Coronary artery (tissue), 2 donors: ENCODE measurements around the gene DAB1.

Source experiments
- DNase-seq: peaks from one replicate; pipeline ENCODE4 v3.0.0-alpha.2; 2017; ENCODE audit warnings: low spot score
- H3K27ac ChIP-seq, 2 donors: fragments of 200-600 bp; sonication (generic); one replicate each; pipeline ENCODE4 v1.5.1; 2016 to 2019
- H3K4me3 ChIP-seq: fragments of 200-600 bp; sonication (generic); 2 replicates; pipeline ENCODE4 v1.5.1; 2016; ENCODE audit warnings: mild to moderate bottlenecking, moderate library complexity
- TF ChIP-seq, protein P1 (sequence below): fragments of 200-600 bp; sonication (generic); IDR thresholded peaks from one replicate; pipeline ENCODE4 v1.5.1; 2019; ENCODE audit warnings: antibody characterized with exemption

DAB1 gene

DNA sequence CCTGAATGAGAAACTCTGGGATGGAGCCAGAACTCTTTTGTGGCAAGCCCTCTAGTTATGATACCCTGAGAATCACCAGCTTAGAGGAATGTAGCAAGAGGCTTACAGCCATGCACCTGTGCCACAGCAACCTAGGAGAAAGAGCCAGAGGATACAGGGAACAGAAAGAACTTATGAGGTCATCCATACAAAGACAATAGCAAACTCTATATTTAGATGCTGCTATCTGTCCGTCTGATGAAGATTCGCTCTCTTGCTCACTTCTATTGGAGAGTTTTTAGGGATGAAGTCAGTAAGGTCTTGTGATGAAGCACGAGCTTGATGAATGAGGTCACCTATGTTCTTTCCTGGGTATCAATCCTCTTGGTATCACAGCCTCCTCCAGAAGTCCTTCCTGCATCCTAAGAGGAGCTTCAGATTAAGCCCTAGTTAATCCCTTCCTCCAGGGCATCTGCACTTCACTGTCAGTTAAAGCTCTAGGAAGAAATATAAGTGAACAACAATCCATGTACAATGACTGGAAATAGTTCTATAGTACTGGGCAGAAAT is 185.6 kb downstream of the DAB1 start:
- DNase-seq = no peak
- H3K27ac ChIP-seq = no peak overlapping the region
- H3K4me3 ChIP-seq = no peak overlapping the region
- TF ChIP-seq, protein P1, sequence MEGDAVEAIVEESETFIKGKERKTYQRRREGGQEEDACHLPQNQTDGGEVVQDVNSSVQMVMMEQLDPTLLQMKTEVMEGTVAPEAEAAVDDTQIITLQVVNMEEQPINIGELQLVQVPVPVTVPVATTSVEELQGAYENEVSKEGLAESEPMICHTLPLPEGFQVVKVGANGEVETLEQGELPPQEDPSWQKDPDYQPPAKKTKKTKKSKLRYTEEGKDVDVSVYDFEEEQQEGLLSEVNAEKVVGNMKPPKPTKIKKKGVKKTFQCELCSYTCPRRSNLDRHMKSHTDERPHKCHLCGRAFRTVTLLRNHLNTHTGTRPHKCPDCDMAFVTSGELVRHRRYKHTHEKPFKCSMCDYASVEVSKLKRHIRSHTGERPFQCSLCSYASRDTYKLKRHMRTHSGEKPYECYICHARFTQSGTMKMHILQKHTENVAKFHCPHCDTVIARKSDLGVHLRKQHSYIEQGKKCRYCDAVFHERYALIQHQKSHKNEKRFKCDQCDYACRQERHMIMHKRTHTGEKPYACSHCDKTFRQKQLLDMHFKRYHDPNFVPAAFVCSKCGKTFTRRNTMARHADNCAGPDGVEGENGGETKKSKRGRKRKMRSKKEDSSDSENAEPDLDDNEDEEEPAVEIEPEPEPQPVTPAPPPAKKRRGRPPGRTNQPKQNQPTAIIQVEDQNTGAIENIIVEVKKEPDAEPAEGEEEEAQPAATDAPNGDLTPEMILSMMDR = no peak

DNA sequence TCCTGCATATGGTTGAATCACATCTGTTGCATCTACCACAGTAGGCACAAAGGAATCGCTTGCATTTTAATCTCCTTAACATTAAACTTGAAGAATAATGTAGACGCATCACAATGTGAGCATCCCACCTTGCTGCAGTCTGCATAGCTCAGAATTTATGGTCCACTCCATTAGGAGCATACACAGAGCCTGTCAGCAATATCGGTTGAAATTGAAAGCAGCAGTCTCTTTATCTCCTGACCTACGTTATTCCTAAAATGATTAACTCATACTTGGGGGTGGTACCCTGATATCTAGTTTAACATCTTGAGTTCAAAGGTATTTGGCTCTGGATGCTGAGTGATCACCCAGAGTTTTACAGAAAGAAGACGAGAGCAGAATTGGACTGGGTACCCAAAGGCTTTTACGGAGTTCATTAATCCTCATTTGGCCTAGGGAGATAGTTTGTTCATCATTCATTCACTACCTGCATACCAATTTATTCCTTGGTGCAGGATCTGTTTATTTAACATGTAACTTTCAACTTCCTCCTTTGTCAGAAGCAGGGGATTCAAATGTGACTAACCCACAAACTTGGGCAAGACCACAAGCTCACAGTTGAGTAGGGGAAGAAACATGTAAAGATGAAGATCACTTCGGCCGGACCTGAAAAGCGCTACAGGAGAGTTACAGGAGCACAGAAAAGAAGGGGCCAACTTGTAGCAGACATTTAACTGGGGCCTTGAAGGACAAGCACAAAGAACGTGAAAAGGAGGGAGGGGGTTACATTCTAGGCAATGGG is 187.9 kb downstream of the DAB1 start:
- H3K27ac ChIP-seq = no peak overlapping the region
- H3K4me3 ChIP-seq = no peak overlapping the region
- no peak for DNase-seq
- TF ChIP-seq, protein P1 = no peak

DNA sequence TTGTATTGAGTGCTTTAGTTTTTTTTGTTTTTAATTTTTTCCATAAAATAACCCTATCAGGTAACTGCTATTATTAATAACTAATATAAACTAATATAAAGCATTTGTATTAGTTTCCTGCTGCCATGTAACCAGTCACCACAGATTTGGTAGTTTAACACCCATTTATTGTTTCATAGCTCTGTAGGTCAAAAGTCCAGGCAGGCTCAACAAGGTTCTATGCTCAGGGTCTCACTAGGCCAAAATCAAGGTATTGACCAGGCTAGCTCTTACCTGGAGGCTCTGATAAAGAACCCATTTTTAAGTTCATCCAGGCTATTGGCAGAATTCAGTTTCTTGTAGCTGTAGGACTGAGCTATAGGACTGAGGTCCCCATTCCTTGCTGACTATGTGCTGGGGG is 189.4 kb downstream of the DAB1 start:
- H3K27ac ChIP-seq = no peak overlapping the region
- no peak for DNase-seq
- TF ChIP-seq, protein P1 = no peak
- no peak overlapping the region for H3K4me3 ChIP-seq

DNA sequence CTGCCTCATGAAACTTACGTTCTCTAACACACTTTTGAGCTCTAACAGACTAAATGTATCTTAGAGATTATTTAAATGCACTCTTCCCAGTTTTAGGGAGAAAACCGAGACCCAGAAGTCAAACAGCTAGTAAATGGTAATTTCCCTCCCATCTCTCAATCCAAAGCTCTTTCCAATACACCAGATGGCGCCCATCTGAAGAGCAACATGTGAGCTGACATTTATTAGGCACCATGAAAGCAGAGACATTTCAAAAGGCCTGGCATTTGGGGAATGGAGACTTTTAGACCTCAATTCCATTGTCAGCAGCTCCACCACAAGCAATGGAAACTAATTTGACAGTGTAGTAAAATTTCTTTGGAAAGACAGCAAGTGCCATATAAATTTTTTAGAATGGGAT is 191.4 kb downstream of the DAB1 start:
- TF ChIP-seq, protein P1 = no peak
- DNase-seq = no peak
- Histone ChIP-seq H3K4me3 (no peak overlapping the region), H3K27ac (no peak overlapping the region)

DNA sequence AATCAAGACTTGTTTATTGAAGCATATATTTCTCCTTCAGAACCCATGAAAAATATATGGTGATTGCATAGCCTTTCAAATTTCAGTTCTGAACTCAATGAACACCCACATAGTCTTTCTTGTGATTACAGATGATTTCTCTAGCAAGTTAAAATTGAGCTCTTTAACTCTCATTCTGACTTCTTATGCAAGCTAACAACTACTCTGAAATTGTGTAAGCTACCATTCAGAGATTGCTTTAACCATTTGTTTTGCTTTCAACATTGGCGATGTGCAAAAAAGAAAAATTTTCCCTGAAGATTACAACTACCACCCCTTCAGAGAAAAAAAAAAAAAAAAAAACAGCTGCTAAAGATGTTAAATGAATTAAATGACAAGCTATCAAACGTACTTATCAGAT is 193.9 kb downstream of the DAB1 start:
- Histone ChIP-seq H3K4me3 (no peak overlapping the region), H3K27ac (no peak overlapping the region)
- TF ChIP-seq, protein P1 = no peak
- DNase-seq = no peak

DNA sequence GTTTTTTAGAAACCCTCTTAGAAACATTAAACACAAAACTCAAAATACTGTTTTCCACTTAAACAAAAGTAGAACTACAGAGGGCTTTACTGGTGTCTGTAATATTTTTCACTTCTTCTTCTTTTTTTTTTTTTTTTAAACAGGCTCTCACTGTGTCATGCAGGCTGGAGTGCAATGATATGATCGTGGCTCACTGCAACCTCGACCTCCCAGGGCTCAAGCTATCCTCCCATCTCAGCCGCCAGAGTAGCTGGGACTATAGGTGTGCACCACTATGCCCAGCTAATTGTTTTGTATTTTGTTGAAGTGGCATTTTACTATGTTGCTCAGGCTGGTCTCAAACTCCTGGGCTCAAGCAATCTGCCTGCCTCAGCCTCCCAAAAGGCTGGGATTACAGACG is 194.8 kb downstream of the DAB1 start:
- TF ChIP-seq, protein P1 = no peak
- no peak overlapping the region for H3K27ac ChIP-seq
- no peak for DNase-seq
- H3K4me3 ChIP-seq = no peak overlapping the region

DNA sequence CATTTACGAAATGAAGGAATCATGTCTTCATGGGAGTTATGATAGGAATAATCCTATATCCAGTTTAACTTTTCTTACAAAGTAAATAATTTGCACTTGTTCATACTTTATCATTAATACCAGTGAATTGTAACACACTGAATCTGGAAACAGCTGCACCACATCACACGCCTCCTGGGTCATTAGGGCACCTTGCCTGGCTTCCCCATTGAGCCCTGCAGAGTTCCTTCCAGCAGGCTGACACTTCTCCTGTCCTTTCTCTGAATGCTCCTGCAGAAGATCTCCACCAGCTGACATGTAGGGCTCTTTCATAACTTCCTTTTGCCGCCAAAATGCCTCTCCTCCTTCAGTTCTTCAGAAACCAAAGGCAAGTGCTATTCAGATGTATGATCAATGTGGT is 201.1 kb downstream of the DAB1 start:
- Histone ChIP-seq H3K27ac (no peak overlapping the region), H3K4me3 (no peak overlapping the region)
- no peak for DNase-seq
- TF ChIP-seq, protein P1 = no peak
